Measurements from ENCODE around the gene CYP26B1. TPM values are rescaled to one million over a fixed set of nuclear protein-coding genes. Genes with fewer than 3 reads are reported as not detected.

The CYP26B1 gene
- total and polyA plus RNA-seq, 9 donors, result 1.5 to 13.4 (median 4.5) TPM

DNA sequence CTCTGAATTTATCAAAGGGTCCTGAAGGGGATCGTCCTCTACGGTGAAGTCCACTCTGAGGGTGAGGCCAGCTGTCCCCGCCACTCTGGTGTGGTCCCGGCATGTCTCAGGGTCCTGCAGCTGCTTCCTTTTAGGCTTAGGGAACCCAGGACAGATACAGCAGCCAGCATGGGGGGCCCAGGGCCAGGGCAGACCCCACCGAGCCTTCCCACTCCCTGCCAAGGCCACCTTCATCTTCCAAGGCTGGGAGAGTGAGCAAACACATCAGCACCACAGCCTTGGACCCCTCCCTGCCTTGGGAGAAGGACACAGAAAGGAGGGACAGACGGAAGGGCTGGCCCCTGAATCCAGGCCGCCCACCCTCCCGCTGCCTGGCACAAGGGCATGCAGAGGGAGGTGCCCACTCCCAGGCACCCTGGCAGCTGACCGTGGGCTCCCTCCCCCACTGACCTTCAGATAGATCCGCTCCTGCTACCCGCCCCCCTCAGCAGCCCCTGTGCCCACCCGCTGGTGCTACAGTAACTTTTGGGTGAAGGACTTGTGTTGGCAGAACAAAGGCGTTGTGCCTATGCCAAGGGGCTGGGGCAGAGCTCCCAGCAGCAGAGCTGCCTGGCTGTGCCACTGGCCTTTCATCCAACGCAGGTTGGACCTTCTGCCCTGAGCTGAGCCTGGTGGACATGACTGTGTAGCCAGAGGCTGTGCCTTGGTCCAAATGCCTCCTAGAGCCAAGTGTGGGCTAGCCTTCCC, 7.6 kb downstream of the CYP26B1 start:
- no peaks in the 10 kb centered on the region for H3K9me3 ChIP-seq
- DNase-seq, result peak in 4 of 5 donors; percentile 7 to 29 (median 12)
- peaks cover 5% of the 10 kb centered on the region for H3K4me1 ChIP-seq (ENCODE audit: insufficient read depth)
- no peaks in the 10 kb centered on the region for H3K27me3 ChIP-seq
- H3K4me3 ChIP-seq, result no peak overlapping the region
- 91 to 95% (median 95%) methylated on average over 11 to 14 of the region's 14 CpGs for WGBS, 3 donors
- no peak overlapping the region for H3K27ac ChIP-seq
- intact Hi-C loops (cut with DNase I), result loop anchor here in 1 of 4 donors (10.0 kb wide), 1 partner anchor 595 kb away; no protein-coding TSS in a partner anchor
- H3K36me3 ChIP-seq, result no peaks in the 10 kb centered on the region
- TF ChIP-seq, protein P1, sequence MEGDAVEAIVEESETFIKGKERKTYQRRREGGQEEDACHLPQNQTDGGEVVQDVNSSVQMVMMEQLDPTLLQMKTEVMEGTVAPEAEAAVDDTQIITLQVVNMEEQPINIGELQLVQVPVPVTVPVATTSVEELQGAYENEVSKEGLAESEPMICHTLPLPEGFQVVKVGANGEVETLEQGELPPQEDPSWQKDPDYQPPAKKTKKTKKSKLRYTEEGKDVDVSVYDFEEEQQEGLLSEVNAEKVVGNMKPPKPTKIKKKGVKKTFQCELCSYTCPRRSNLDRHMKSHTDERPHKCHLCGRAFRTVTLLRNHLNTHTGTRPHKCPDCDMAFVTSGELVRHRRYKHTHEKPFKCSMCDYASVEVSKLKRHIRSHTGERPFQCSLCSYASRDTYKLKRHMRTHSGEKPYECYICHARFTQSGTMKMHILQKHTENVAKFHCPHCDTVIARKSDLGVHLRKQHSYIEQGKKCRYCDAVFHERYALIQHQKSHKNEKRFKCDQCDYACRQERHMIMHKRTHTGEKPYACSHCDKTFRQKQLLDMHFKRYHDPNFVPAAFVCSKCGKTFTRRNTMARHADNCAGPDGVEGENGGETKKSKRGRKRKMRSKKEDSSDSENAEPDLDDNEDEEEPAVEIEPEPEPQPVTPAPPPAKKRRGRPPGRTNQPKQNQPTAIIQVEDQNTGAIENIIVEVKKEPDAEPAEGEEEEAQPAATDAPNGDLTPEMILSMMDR (IDR thresholded peaks at IDR 0.05), result no peak
- no peak for TF ChIP-seq POLR2A (IDR thresholded peaks at IDR 0.05)
- no peak for TF ChIP-seq EP300 (IDR thresholded peaks at IDR 0.05)

DNA sequence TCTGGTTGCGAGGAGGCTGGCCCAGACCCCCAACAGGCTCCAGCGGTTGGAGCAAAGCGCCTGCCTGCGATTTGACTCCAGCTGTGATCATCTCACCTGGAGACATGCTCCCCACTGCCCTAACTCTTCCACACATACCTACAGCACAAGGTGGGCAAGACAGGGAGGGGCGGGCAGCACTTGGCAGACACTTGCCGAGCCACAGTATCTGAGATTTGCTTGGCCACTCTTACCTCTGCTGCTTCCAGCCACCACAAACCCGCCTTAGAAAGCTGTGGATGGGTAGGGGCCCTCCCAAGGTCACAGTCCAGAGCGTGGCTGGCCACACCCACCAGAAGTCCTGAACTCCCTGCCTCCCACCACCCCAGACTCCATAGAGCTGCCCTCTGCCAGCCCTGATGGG, 8.2 kb downstream of the CYP26B1 start:
- intact Hi-C loops (cut with DNase I), result no loop called here
- WGBS, 3 donors, result 91 to 95% (median 92%) methylated on average over 8 of the region's 8 CpGs
- Histone ChIP-seq H3K4me1 (ENCODE audit: insufficient read depth) (peaks cover 3% of the 10 kb centered on the region), H3K9me3 (no peaks in the 10 kb centered on the region), H3K27me3 (no peaks in the 10 kb centered on the region), H3K36me3 (no peaks in the 10 kb centered on the region), H3K27ac (no peak overlapping the region), H3K4me3 (no peak overlapping the region)
- TF ChIP-seq POLR2A (IDR thresholded peaks at IDR 0.05), result no peak
- no peak for TF ChIP-seq EP300 (IDR thresholded peaks at IDR 0.05)
- TF ChIP-seq, protein P1 (IDR thresholded peaks at IDR 0.05), result no peak
- peak in 3 of 5 donors; percentile 9 to 26 (median 12) for DNase-seq

DNA sequence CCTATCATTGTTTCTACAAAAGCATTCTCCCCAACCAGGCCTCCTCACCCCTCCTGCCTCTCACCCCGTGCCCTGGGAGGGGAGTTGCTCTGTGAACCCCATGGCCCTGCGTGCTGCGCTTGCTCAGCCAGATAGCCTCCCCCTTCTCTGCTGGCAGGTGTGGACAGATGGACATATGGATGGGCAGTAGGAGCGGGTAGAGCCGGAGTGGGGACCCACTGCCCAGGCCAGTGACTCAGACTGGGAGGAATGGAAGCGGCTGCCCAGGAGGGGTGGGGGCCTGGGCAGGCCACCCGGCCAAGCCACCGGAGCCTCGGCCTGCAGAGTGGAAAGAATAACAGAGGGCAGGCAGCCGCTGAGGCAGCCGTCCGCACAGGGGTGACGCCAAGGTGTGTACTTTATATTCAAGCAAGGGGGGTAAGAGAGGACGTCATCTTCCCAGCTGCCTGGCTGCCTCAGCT, 8.7 kb downstream of the CYP26B1 start:
- intact Hi-C loops (cut with DNase I), result no loop called here
- WGBS, 3 donors, result 72 to 89% (median 77%) methylated on average over 14 of the region's 14 CpGs
- Histone ChIP-seq H3K27ac (no peak overlapping the region), H3K9me3 (no peaks in the 10 kb centered on the region), H3K36me3 (no peaks in the 10 kb centered on the region), H3K27me3 (no peaks in the 10 kb centered on the region), H3K4me3 (no peak overlapping the region), H3K4me1 (ENCODE audit: insufficient read depth) (peaks cover 3% of the 10 kb centered on the region)
- TF ChIP-seq, protein P1 (IDR thresholded peaks at IDR 0.05), result no peak
- TF ChIP-seq EP300 (IDR thresholded peaks at IDR 0.05), result no peak
- peak in 3 of 5 donors; percentile 6 to 28 (median 12) for DNase-seq

DNA sequence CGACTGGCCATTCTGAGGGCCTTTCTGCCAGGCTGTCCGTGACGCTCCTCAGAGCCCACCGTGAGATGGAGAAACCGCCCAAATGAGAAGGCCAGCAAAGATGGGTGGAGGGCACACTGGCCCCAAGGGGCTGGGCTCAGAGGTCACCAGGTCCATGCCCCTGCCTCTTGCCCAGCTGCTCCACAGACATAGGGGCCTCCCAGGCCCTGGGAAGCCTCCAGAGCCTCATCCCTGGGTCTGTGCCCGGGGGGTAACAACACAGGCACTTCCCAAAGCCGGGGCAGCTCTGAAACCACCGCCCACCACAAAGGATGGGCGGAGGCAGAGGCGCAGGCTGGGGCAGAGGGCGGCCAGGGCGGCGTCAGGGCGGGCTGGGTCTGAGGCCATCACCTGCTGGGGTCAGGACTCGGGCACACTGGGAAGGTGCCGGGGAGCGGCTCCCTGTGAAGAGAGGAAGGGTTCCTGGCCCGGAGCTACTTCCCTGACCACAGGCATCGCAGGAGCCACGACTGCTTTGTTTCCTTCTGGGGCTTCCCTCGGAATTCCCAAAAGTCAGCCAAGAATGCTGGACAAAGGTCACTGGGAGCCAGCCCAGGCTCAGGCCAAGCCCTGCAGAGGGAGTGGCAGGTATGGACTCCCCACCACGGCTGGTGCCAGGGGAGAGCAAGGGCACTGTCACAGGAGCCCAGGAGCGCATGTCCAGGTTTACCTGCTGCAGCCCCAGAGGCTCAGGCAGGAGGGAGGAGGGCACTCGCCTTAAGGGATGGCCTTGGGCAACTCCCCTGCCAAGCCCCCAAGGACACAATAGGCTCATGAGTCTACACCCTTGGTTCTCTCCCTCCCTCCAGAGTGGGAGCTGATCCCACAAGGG, 9.4 kb downstream of the CYP26B1 start:
- Histone ChIP-seq H3K4me3 (no peak overlapping the region), H3K27ac (no peak overlapping the region), H3K9me3 (no peaks in the 10 kb centered on the region), H3K4me1 (ENCODE audit: insufficient read depth) (peaks cover 1% of the 10 kb centered on the region), H3K36me3 (no peaks in the 10 kb centered on the region), H3K27me3 (no peaks in the 10 kb centered on the region)
- intact Hi-C loops (cut with DNase I), result no loop called here
- peak in 4 of 5 donors; percentile 7 to 29 (median 13) for DNase-seq
- TF ChIP-seq EP300 (IDR thresholded peaks at IDR 0.05) (no peak), POLR2A (IDR thresholded peaks at IDR 0.05) (no peak)
- TF ChIP-seq, protein P1 (IDR thresholded peaks at IDR 0.05), result no peak
- WGBS, 3 donors, result 67 to 77% (median 72%) methylated on average over 24 of the region's 24 CpGs
